Activated naive CD4-positive, alpha-beta T cell treated with anti-CD3 and anti-CD28 coated beads for 36 hours (primary cell): Measurements from ENCODE around the gene AP2B1. TPM values are rescaled to one million over a fixed set of nuclear protein-coding genes. Genes with fewer than 3 reads are reported as not detected.

Experiments
- CTCF ChIA-PET: fragments of 350-600 bp; sonication (Branson Sonifier 250); formaldehyde crosslinking; loops from one replicate; lab custom pipeline; 2021; ENCODE audit warnings: antibody characterized with exemption; lab: Charles Lee
- DNase-seq: peaks from one replicate; pipeline ENCODE4 v3.0.0-alpha.2; 2020
- H3K27ac Mint-ChIP-seq: one replicate; pipeline ENCODE4 v1.8.0; 2021; ENCODE audit warnings: mild to moderate bottlenecking, mixed read lengths
- H3K27me3 Mint-ChIP-seq: one replicate; pipeline ENCODE4 v1.8.0; 2021; ENCODE audit warnings: low read depth, mixed read lengths
- H3K36me3 Mint-ChIP-seq: one replicate; pipeline ENCODE4 v1.8.0; 2021; ENCODE audit warnings: low read depth, mixed read lengths
- H3K4me1 Mint-ChIP-seq: one replicate; pipeline ENCODE4 v1.8.0; 2021; ENCODE audit warnings: low read depth, mixed read lengths
- H3K4me3 Mint-ChIP-seq: one replicate; pipeline ENCODE4 v1.8.0; 2021; ENCODE audit warnings: mild to moderate bottlenecking, moderate library complexity, mixed read lengths
- H3K9me3 Mint-ChIP-seq: one replicate; pipeline ENCODE4 v1.8.0; 2021; ENCODE audit warnings: mixed read lengths
- intact Hi-C: fragments of 100-400 bp; cut with micrococcal nuclease; formaldehyde crosslinking; loops from one replicate; pipeline ENCODE4 v1.15.1; 2023
- total RNA-seq, 2 experiments: library from RNA; stranded (reverse); gene quantifications; one replicate each; pipeline ENCODE4 v1.2.3, GENCODE V29; 2021

AP2B1 gene
- total RNA-seq, 2 experiments from 2014 or later: 158 to 172 TPM

- CTCF ChIA-PET: interaction anchor here (0.8 to 3.3 kb wide), 6 partner anchors 8 to 48 kb away, joined by 3 to 12 read pairs (median 4); no protein-coding TSS in a partner anchor
- intact Hi-C loops: no loop called here
- Mint-ChIP-seq H3K36me3 (no peaks in the 10 kb centered on the region), H3K27me3 (no peaks in the 10 kb centered on the region), H3K4me1 (no peaks in the 10 kb centered on the region), H3K4me3 (no peak overlapping the region), H3K9me3 (no peaks in the 10 kb centered on the region), H3K27ac (no peak overlapping the region)
- DNase-seq: no peak
These were observed 170.1 kb downstream of the AP2B1 start for GRCh38 chr17:35757243-35757642.

- DNase-seq: no peak
- intact Hi-C loops: no loop called here
- Mint-ChIP-seq H3K36me3 (no peaks in the 10 kb centered on the region), H3K27ac (no peak within 1 kb of the TSS), H3K27me3 (no peaks in the 10 kb centered on the region), H3K9me3 (no peaks in the 10 kb centered on the region), H3K4me1 (peaks cover 8% of the 10 kb centered on the region), H3K4me3 (no peak within 1 kb of the TSS)
- CTCF ChIA-PET: interaction anchor here (0.8 to 12.5 kb wide), 5 partner anchors 11 to 147 kb away, joined by 3 to 284 read pairs (median 3); partner anchors contain the start of gene TAF15
These were observed 173.5 kb downstream of the AP2B1 start, which contains the start of gene C17orf50 for GRCh38 chr17:35760587-35760986. Gene C17orf50 (plus strand): TSS chr17:35760887. CDS start chr17:35760942, 55 bp downstream.

GRCh38 chr17:35761601-35762000, 174.5 kb downstream of the AP2B1 start:
- Mint-ChIP-seq H3K9me3 (no peaks in the 10 kb centered on the region), H3K27me3 (no peaks in the 10 kb centered on the region), H3K4me1 (peaks cover 8% of the 10 kb centered on the region), H3K4me3 (no peak overlapping the region), H3K27ac (no peak overlapping the region), H3K36me3 (no peaks in the 10 kb centered on the region)
- intact Hi-C loops: no loop called here
- CTCF ChIA-PET: interaction anchor here (12.5 kb wide), 1 partner anchor 47 kb away, joined by 284 read pairs; the partner anchor contains the start of gene TAF15
- DNase-seq: no peak

GRCh38 chr17:35763767-35764122, 176.6 kb downstream of the AP2B1 start:
- Mint-ChIP-seq H3K27ac (no peak overlapping the region), H3K36me3 (no peaks in the 10 kb centered on the region), H3K4me3 (peak overlapping the region; percentile 79), H3K9me3 (no peaks in the 10 kb centered on the region), H3K27me3 (no peaks in the 10 kb centered on the region), H3K4me1 (peaks cover 8% of the 10 kb centered on the region)
- intact Hi-C loops: loop anchor here (1.0 kb wide), 2 partner anchors 41 to 46 kb away; partner anchors contain the start of gene TAF15
- CTCF ChIA-PET: interaction anchor here (0.6 to 12.5 kb wide), 44 partner anchors 10 to 1183 kb away, joined by 3 to 284 read pairs (median 5); partner anchors contain the start of genes GAS2L2, MMP28, RASL10B and SLFN12L
- DNase-seq: no peak

GRCh38 chr17:35764123-35764991, 177.2 kb downstream of the AP2B1 start:
- intact Hi-C loops: loop anchor here (1.0 kb wide), 2 partner anchors 40 to 45 kb away; partner anchors contain the start of gene TAF15
- H3K36me3 Mint-ChIP-seq: no peaks in the 10 kb centered on the region

GRCh38 chr17:35765086-35765710, 178.1 kb downstream of the AP2B1 start:
- Mint-ChIP-seq H3K27ac (no peak overlapping the region), H3K4me3 (peak overlapping the region; percentile 79), H3K36me3 (no peaks in the 10 kb centered on the region), H3K27me3 (no peaks in the 10 kb centered on the region), H3K4me1 (peaks cover 8% of the 10 kb centered on the region), H3K9me3 (no peaks in the 10 kb centered on the region)
- CTCF ChIA-PET: interaction anchor here (0.6 to 12.5 kb wide), 13 partner anchors 16 to 837 kb away, joined by 3 to 284 read pairs (median 6); partner anchors contain the start of genes MMP28 and TAF15
- no peak for DNase-seq
- intact Hi-C loops: no loop called here

More at GRCh38 chr17:35764123-35764991, 177.2 kb downstream of the AP2B1 start:
- peaks cover 8% of the 10 kb centered on the region for H3K4me1 Mint-ChIP-seq
- H3K9me3 Mint-ChIP-seq: no peaks in the 10 kb centered on the region
- peak; percentile 84 for DNase-seq
- CTCF ChIA-PET: interaction anchor here (0.5 to 12.5 kb wide), 45 partner anchors 9 to 838 kb away, joined by 3 to 284 read pairs (median 5); partner anchors contain the start of genes GAS2L2, MMP28, RASL10B and SLFN12L
- peak overlapping the region; percentile 79 for H3K4me3 Mint-ChIP-seq
- no peak overlapping the region for H3K27ac Mint-ChIP-seq
- H3K27me3 Mint-ChIP-seq: no peaks in the 10 kb centered on the region

- H3K4me3 Mint-ChIP-seq: no peak overlapping the region
- H3K36me3 Mint-ChIP-seq: no peaks in the 10 kb centered on the region
- H3K9me3 Mint-ChIP-seq: no peaks in the 10 kb centered on the region
- H3K27ac Mint-ChIP-seq: no peak overlapping the region
- no peaks in the 10 kb centered on the region for H3K27me3 Mint-ChIP-seq
- DNase-seq: no peak
- intact Hi-C loops: no loop called here
- CTCF ChIA-PET: interaction anchor here (0.6 to 12.5 kb wide), 7 partner anchors 11 to 182 kb away, joined by 3 to 284 read pairs (median 4); partner anchors contain the start of genes MMP28 and TAF15
- peaks cover 8% of the 10 kb centered on the region for H3K4me1 Mint-ChIP-seq
These were observed 178.8 kb downstream of the AP2B1 start for GRCh38 chr17:35765756-35766488.

- Mint-ChIP-seq H3K9me3 (no peaks in the 10 kb centered on the region), H3K4me1 (peaks cover 8% of the 10 kb centered on the region), H3K27me3 (no peaks in the 10 kb centered on the region), H3K27ac (no peak overlapping the region), H3K36me3 (no peaks in the 10 kb centered on the region), H3K4me3 (no peak overlapping the region)
- DNase-seq: no peak
- CTCF ChIA-PET: interaction anchor here (1.0 to 12.5 kb wide), 5 partner anchors 11 to 82 kb away, joined by 3 to 284 read pairs (median 3); partner anchors contain the start of gene TAF15
- intact Hi-C loops: no loop called here
These were observed 179.4 kb downstream of the AP2B1 start for GRCh38 chr17:35766489-35766877.

- H3K4me3 Mint-ChIP-seq: no peak overlapping the region
- H3K36me3 Mint-ChIP-seq: no peaks in the 10 kb centered on the region
- H3K27me3 Mint-ChIP-seq: no peaks in the 10 kb centered on the region
- CTCF ChIA-PET: interaction anchor here (1.0 to 12.5 kb wide), 6 partner anchors 10 to 82 kb away, joined by 3 to 284 read pairs (median 4); partner anchors contain the start of gene TAF15
- no peaks in the 10 kb centered on the region for H3K9me3 Mint-ChIP-seq
- H3K4me1 Mint-ChIP-seq: peaks cover 8% of the 10 kb centered on the region
- DNase-seq: peak; percentile 55
- intact Hi-C loops: no loop called here
- no peak overlapping the region for H3K27ac Mint-ChIP-seq
These were observed 179.9 kb downstream of the AP2B1 start for GRCh38 chr17:35766903-35767510.

- H3K4me1 Mint-ChIP-seq: peaks cover 8% of the 10 kb centered on the region
- no peak overlapping the region for H3K27ac Mint-ChIP-seq
- CTCF ChIA-PET: interaction anchor here (1.3 to 12.5 kb wide), 2 partner anchors 20 to 40 kb away, joined by 7 to 284 read pairs; partner anchors contain the start of gene TAF15
- DNase-seq: no peak
- no peaks in the 10 kb centered on the region for H3K36me3 Mint-ChIP-seq
- intact Hi-C loops: no loop called here
- no peaks in the 10 kb centered on the region for H3K27me3 Mint-ChIP-seq
- H3K4me3 Mint-ChIP-seq: no peak overlapping the region
- no peaks in the 10 kb centered on the region for H3K9me3 Mint-ChIP-seq
These were observed 181.7 kb downstream of the AP2B1 start for GRCh38 chr17:35768797-35769196.

- H3K9me3 Mint-ChIP-seq: no peaks in the 10 kb centered on the region
- no peak for DNase-seq
- no peaks in the 10 kb centered on the region for H3K36me3 Mint-ChIP-seq
- H3K4me3 Mint-ChIP-seq: no peak overlapping the region
- no peaks in the 10 kb centered on the region for H3K27me3 Mint-ChIP-seq
- intact Hi-C loops: no loop called here
- CTCF ChIA-PET: interaction anchor here (0.6 to 12.5 kb wide), 5 partner anchors 11 to 56 kb away, joined by 3 to 284 read pairs (median 3); partner anchors contain the start of gene TAF15
- no peak overlapping the region for H3K27ac Mint-ChIP-seq
- H3K4me1 Mint-ChIP-seq: peaks cover 2% of the 10 kb centered on the region
These were observed 182.9 kb downstream of the AP2B1 start for GRCh38 chr17:35769895-35770486.
